SHP77 (cell line): Measurements from ENCODE around the gene STK40.
A peak's percentile ranks its signal among the peaks of the same experiment; 100 is the strongest.

ENCODE experiments used
- DNase-seq, 2 experiments: peaks; one replicate each; lab custom pipeline; 2025; lab: John Stamatoyannopoulos, UW

STK40 gene

GRCh38 chr1:36385410-36386264 lies at the start of gene STK40:
TSS of gene STK40 (minus strand) at chr1:36385924. CDS start at chr1:36361332, 24,592 bp downstream.
- peak; percentile 97 to 99 for DNase-seq

GRCh38 chr1:36433102-36433501 lies 47.4 kb upstream of the STK40 start:
- no peak for DNase-seq

GRCh38 chr1:36432616-36433015 lies 46.9 kb upstream of the STK40 start:
- DNase-seq = no peak

- no peak for DNase-seq
These were observed 40.1 kb upstream of the STK40 start for GRCh38 chr1:36425791-36426190.

- DNase-seq = no peak
These were observed 35.9 kb upstream of the STK40 start for GRCh38 chr1:36421649-36422048.

GRCh38 chr1:36420836-36421317 lies 35.2 kb upstream of the STK40 start:
- DNase-seq = peak; percentile 28

GRCh38 chr1:36420409-36420808 lies 34.7 kb upstream of the STK40 start:
- no peak for DNase-seq

GRCh38 chr1:36419569-36419968 lies 33.8 kb upstream of the STK40 start:
- DNase-seq = no peak

GRCh38 chr1:36419140-36419539 lies 33.4 kb upstream of the STK40 start:
- no peak for DNase-seq

- DNase-seq = no peak
These were observed 32.2 kb upstream of the STK40 start for GRCh38 chr1:36417931-36418330.

GRCh38 chr1:36415661-36416326 lies 30.1 kb upstream of the STK40 start:
- DNase-seq = no peak

GRCh38 chr1:36414384-36414783 lies 28.7 kb upstream of the STK40 start:
- no peak for DNase-seq

GRCh38 chr1:36411674-36412648 lies 26.2 kb upstream of the STK40 start:
- DNase-seq = no peak

GRCh38 chr1:36408479-36408878 lies 22.8 kb upstream of the STK40 start:
- no peak for DNase-seq

GRCh38 chr1:36406440-36406839 lies 20.7 kb upstream of the STK40 start:
- DNase-seq = no peak

- DNase-seq = no peak
These were observed 16.8 kb upstream of the STK40 start for GRCh38 chr1:36402504-36402890.

- peak; percentile 90 for DNase-seq
These were observed 16.1 kb upstream of the STK40 start for GRCh38 chr1:36401602-36402503.

- DNase-seq = peak; percentile 90 to 95
These were observed 15.3 kb upstream of the STK40 start for GRCh38 chr1:36400825-36401601.

GRCh38 chr1:36400514-36400824 lies 14.7 kb upstream of the STK40 start:
- DNase-seq = peak; percentile 28 to 68

GRCh38 chr1:36398370-36398977 lies 12.8 kb upstream of the STK40 start:
- DNase-seq = no peak
